Neural crest cell (in vitro differentiated cells): ENCODE measurements around the gene EMC10. TPM values are rescaled to one million over a fixed set of nuclear protein-coding genes. Genes with fewer than 3 reads are reported as not detected.

Experiments used
- DNase-seq: peaks from one replicate; pipeline ENCODE4 v3.0.0; 2021; ENCODE audit warnings: low read depth, mixed read lengths, low spot score
- H3K27ac Mint-ChIP-seq: one replicate; pipeline ENCODE4 v1.8.0; 2021; ENCODE audit warnings: mild to moderate bottlenecking, mixed read lengths; ENCODE audit not compliant: unreplicated experiment
- H3K27me3 Mint-ChIP-seq: 2 replicates; pipeline ENCODE4 v1.8.0; 2021; ENCODE audit warnings: low read depth, mild to moderate bottlenecking, mixed read lengths
- H3K36me3 Mint-ChIP-seq: 2 replicates; pipeline ENCODE4 v1.8.0; 2021; ENCODE audit warnings: low read depth, mild to moderate bottlenecking, mixed read lengths
- H3K4me1 Mint-ChIP-seq: 2 replicates; pipeline ENCODE4 v1.8.0; 2021; ENCODE audit warnings: mixed read lengths
- H3K4me3 Mint-ChIP-seq: one replicate; pipeline ENCODE4 v1.8.0; 2021; ENCODE audit warnings: mild to moderate bottlenecking, mixed read lengths
- H3K9me3 Mint-ChIP-seq: 2 replicates; pipeline ENCODE4 v1.8.0; 2021; ENCODE audit warnings: mixed read lengths
- total RNA-seq: library from RNA; stranded (reverse); gene quantifications from 2 replicates; pipeline ENCODE4 v1.2.1, GENCODE V29; 2021
- TF ChIP-seq, protein P1 (sequence below): fragments of 200-600 bp; sonication (generic); conservative IDR thresholded peaks from 2 replicates; pipeline ENCODE4 v1.5.0; 2021; ENCODE audit warnings: antibody characterized with exemption, mild to moderate bottlenecking

EMC10 gene
- total RNA-seq, 1 donor from 2014 or later = 129 TPM

DNA sequence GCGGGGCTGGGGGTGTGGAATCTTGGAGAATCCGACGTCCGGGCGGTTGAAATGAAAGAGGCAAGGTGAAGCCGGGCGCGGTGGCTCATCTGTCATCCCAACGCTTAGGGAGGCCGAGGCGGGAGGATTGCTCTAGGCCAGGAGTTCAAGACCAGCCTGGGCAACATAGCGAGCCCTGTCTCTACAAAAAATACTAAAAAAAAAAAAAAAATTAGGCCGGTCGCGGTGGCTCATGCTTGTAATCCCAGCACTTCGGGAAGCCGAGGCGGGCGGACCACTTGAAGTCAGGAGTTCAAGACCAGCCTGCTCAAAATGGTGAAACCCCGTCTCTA lies 566 bp downstream of the EMC10 start:
- DNase-seq = no peak
- Mint-ChIP-seq H3K27ac (peak overlapping the region; percentile 98), H3K4me3 (peak overlapping the region; percentile 97), H3K9me3 (peaks cover 3% of the 10 kb centered on the region), H3K36me3 (peaks cover 25% of the 10 kb centered on the region), H3K4me1 (peaks cover 14% of the 10 kb centered on the region), H3K27me3 (peaks cover 8% of the 10 kb centered on the region)
- TF ChIP-seq, protein P1, sequence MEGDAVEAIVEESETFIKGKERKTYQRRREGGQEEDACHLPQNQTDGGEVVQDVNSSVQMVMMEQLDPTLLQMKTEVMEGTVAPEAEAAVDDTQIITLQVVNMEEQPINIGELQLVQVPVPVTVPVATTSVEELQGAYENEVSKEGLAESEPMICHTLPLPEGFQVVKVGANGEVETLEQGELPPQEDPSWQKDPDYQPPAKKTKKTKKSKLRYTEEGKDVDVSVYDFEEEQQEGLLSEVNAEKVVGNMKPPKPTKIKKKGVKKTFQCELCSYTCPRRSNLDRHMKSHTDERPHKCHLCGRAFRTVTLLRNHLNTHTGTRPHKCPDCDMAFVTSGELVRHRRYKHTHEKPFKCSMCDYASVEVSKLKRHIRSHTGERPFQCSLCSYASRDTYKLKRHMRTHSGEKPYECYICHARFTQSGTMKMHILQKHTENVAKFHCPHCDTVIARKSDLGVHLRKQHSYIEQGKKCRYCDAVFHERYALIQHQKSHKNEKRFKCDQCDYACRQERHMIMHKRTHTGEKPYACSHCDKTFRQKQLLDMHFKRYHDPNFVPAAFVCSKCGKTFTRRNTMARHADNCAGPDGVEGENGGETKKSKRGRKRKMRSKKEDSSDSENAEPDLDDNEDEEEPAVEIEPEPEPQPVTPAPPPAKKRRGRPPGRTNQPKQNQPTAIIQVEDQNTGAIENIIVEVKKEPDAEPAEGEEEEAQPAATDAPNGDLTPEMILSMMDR = no peak

DNA sequence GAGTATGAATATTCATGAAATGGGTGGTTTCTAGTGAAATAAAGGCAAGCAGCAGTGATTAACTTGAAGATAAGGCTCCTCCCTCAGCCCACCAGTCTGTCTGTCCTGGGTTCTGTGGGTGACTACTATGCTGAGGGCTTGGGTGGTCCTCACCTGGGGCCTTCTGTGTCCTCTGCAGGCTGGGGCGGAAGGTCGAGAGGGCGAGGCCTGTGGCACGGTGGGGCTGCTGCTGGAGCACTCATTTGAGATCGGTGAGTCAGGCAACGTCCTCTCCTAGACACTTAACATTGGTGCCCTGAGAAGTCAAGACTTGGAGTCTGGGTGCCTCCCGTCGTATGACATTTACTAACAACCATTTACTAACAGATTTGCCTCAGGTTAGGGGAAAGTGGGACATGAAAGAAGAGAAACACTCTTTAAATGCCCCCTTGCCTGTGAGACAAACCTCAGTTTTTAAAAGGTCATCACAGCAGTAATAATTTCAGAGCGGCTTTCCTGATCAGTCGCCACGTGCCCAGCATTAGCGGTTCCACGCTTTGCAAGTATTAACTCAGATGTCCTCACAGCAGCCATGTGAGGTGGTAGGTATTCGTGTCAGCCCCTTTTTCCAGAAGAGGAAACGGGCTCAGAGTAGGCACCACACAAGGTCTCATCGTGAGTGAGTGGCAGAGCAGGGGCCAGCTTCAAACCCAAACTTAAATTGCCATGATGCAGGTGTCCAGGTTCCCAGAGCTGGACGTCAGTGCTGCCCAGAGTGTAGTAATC lies 1.6 kb downstream of the EMC10 start:
- H3K27me3 Mint-ChIP-seq = peaks cover 8% of the 10 kb centered on the region
- H3K27ac Mint-ChIP-seq = no peak overlapping the region
- peaks cover 25% of the 10 kb centered on the region for H3K36me3 Mint-ChIP-seq
- peaks cover 3% of the 10 kb centered on the region for H3K9me3 Mint-ChIP-seq
- peak overlapping the region; percentile 97 for H3K4me3 Mint-ChIP-seq
- H3K4me1 Mint-ChIP-seq = peaks cover 14% of the 10 kb centered on the region
- DNase-seq = no peak
- TF ChIP-seq, protein P1 = no peak

DNA sequence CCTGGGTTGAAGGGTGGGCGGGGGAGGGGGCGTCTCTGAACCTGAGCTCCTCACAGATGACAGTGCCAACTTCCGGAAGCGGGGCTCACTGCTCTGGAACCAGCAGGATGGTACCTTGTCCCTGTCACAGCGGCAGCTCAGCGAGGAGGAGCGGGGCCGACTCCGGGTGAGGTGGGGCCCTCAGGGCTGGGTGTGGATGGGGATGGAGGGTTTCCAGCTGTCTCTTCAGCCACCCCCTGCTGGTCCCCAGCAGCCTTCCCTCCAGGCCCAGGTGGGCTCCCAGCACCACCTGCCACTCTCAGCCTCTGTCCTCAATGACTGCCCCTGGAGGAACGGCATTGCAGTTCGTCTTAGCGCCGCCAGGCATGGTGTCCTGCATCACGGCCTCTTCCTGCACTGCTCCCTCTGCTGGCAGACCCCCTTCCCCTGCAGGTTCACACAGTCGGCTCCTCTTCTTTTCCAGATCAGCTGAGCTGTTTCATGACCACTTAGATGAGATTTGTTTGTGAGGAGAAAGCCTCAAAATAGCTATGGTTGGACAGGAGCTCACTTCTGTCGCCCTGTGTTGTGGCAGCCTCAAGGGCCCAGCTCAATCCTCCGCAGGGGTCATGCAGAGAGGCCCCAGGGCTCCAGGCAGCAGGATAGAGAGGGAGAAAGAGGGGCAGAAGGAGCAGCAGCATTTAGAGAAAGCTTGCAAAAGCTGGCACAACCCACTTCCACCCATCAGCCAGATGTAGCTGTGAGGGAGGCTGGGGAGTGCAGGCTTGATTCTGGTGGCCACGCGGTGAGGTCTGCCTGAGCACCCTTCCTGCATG lies 2.8 kb downstream of the EMC10 start:
- peaks cover 3% of the 10 kb centered on the region for H3K9me3 Mint-ChIP-seq
- peaks cover 8% of the 10 kb centered on the region for H3K27me3 Mint-ChIP-seq
- H3K36me3 Mint-ChIP-seq = peaks cover 27% of the 10 kb centered on the region
- no peak for DNase-seq
- H3K27ac Mint-ChIP-seq = peak overlapping the region; percentile 45
- peak overlapping the region; percentile 76 for H3K4me3 Mint-ChIP-seq
- TF ChIP-seq, protein P1 = peak; percentile 59
- H3K4me1 Mint-ChIP-seq = peaks cover 14% of the 10 kb centered on the region

DNA sequence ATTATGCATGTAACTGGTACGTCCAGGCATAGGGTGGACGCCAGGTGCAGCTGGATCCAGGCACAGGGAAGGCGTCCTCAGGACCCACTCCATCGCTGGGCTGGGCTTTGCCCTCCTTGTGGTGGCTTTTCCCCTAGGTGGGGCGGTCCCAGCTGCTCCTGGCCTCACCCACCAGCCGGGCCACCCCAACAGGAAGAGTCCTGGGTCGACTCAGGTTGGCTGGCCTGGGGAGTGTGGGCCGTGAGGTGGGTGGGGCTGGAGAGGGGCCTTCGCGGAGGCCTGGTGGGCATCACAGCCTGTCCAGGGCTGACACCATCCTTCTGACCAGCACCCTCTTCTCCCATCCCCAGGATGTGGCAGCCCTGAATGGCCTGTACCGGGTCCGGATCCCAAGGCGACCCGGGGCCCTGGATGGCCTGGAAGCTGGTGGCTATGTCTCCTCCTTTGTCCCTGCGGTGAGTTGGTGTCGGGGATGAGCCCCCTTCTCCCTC lies 3.5 kb downstream of the EMC10 start:
- TF ChIP-seq, protein P1 = no peak
- H3K27me3 Mint-ChIP-seq = peaks cover 8% of the 10 kb centered on the region
- peaks cover 14% of the 10 kb centered on the region for H3K4me1 Mint-ChIP-seq
- no peak for DNase-seq
- H3K27ac Mint-ChIP-seq = no peak overlapping the region
- H3K9me3 Mint-ChIP-seq = peaks cover 3% of the 10 kb centered on the region
- peaks cover 27% of the 10 kb centered on the region for H3K36me3 Mint-ChIP-seq
- H3K4me3 Mint-ChIP-seq = no peak overlapping the region

DNA sequence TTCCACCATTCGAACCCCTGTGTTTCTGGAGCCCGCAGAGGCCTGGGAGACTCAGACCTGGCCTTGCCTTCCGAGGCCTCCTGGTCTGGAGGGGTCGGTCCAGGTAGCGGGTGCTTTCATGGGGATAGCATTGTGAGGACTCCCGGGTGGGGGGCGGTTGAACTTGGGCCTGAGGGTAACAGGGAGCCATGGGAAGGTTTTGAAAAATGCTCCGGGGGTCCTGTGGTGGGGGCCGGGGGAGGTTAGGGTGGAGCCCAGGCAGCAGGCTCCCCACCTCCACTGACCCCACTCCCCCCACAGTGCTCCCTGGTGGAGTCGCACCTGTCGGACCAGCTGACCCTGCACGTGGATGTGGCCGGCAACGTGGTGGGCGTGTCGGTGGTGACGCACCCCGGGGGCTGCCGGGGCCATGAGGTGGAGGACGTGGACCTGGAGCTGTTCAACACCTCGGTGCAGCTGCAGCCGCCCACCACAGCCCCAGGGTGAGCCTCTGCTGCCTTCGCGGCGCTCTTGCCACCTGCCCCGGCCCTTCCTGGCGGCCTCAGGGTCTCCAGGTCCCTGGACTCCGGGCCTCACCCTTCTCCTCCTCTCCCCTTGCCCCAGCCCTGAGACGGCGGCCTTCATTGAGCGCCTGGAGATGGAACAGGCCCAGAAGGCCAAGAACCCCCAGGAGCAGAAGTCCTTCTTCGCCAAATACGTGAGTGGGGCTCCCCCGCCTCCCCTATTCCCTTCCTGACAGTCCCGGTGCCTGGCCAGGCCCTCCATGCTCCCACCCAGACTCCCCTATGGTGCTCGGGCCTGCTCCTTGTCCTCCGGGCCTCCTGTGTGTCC lies 4.2 kb downstream of the EMC10 start:
- Mint-ChIP-seq H3K4me3 (no peak overlapping the region), H3K9me3 (peaks cover 3% of the 10 kb centered on the region), H3K27me3 (peaks cover 6% of the 10 kb centered on the region), H3K27ac (no peak overlapping the region), H3K36me3 (peaks cover 32% of the 10 kb centered on the region), H3K4me1 (peaks cover 14% of the 10 kb centered on the region)
- TF ChIP-seq, protein P1 = no peak
- DNase-seq = no peak
